Stimulated activated CD8-positive, alpha-beta memory T cell treated with anti-CD3 and anti-CD28 coated beads, Interleukin-7, amount 100 ng/mL, for 24 hours (primary cell): ENCODE measurements around the gene CFAP92.
"Not testable (repeated sequence)": the region's sequence is repeated elsewhere in the genome, so short reads cannot be mapped to it uniquely, and the experiment has no call there.

Experiments used
- DNase-seq: peaks from one replicate; pipeline ENCODE4 v3.0.0-alpha.2; 2020; ENCODE audit warnings: low read depth

CFAP92 gene

DNA sequence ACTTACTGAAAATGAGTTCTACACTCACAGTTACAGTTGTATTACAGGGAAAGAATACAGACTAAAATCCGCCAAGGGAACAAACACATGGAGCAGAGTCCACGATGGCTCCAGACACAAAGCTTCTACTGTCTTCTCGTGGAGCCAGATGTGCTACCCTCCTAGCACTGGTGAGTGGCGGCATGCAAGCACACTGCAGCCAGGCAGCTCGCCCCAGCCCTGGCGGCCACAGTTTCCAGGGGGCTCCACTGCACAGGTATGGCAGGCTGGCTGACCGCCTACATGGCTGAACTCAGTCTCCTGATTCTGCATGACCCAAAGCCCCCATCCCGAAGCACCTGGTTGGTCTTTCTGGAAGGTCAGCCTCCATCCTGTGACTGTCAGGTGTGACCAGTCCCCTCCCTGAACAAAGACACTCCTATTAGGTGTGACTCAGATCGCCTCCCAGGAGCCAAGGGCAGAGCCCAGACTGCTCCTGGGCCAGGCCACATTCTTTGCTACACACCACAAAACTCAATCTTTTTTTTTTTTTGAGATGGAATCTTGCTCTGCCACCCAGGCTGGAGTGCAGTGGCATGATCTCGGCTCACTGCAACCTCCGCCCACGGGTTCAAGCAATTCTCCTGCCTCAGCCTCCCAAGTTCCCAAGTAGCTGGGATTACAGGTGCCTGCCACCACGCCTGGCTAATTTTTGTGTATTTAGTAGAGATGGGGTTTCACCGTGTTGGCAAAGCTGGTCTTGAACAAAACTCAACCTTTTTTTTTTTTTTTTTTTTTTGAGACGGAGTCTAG lies 51.5 kb downstream of the CFAP92 start:
- no peak for DNase-seq

DNA sequence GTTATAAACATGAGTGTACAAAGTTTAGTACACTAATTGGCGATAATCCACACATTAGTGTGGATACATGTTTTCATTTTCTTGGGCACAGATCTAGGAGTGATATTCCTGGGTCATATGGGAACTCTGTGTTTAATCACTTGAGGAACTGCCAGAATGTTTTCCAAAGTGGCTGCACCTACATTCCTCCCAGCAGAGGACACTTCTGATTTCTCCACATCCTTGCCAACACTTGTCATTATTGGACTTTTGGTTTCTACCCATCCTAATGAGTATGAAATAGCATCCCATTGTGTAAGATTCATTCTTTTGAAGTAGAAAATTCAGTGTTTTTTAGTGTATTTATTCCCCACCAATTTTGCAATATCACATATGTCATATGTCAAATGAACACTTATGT lies 53.6 kb downstream of the CFAP92 start:
- DNase-seq = no peak

DNA sequence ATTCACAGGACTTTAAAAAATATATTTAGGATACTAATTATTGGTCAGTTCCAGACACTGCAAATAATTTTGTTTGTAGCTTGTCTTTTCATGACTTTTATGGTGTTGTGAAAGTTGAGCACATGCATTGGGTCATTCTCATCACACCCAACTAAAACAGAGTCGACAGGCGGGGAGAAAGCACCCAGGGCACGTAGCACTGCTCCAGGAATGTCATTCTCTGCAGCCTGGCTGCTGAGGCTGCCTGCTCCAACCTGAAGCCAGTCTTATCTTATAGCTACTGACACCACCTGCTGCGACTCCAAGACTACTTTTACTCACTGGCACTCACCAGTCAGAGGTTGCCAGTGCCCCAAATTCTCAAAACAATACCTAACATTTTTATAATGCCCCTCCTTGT lies 57.5 kb downstream of the CFAP92 start:
- no peak for DNase-seq

DNA sequence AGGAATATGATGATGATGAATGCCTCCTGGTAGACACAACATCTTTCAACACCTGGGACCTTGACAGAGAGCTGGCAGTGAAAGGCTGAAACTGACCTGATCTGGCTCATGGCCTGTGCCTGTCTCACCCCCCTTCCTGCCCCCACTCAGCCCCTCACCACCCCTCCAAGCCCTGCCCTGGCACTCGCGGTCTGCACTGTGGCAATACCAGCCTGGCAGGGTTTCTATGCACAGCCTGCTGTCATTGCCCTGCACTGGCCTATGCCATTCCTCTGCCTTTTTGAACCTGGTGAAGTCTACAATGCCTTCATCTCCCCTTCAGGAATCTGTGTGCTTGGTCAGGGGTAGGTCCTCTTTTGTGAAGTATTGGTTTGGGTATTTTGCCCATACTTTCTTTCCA lies 58.0 kb downstream of the CFAP92 start:
- no peak for DNase-seq

DNA sequence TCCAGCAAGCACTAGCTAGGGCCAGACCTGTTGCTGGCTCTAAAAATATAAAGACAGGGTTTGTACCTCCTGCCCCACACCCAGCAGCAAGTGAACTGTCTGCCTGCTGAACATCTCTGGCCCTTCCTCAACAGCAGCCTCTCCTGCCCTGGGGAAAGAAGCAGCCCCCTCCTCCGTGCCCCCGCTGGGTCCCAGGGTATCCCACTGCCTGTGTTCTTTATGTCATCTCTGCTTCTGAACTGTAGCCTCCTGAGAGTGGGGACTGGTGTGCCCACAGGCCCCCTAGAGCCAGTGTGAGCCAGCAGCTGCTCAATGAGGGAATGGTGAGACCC lies 60.0 kb downstream of the CFAP92 start:
- no peak for DNase-seq

DNA sequence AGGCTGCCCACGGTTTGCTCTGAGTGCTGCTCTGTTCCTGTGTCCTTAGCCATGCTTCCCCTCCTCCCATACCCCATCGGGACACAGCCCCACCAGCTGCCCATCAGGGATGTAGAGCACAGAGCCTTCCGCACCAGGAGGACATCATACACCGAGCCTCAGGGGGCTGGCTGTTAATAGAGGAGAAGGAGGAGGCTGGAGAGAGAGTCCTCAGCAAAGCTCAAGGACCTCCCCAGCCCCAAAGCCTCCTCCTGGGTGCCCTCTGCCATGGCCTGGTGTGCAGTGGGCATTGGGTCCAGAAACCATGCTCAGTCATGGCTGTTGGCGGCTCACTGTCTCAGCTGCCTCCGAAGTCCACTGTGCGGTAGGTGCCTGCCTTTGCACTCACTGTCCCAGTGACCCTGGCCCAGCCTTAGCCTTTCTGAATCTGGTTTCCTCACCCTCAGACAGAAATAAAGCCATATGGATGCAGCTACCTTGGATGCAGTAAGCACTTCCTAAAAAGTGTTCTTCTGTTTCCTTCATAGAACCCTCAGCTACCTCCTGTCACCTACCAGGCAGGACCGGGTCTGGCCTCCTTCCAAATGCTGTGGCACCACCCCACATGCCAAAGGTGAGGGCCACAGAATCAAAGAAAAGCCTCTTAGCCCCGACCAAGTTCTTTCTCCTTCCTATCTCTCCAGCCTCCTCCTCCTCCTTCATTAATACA lies 60.5 kb downstream of the CFAP92 start:
- no peak for DNase-seq

DNA sequence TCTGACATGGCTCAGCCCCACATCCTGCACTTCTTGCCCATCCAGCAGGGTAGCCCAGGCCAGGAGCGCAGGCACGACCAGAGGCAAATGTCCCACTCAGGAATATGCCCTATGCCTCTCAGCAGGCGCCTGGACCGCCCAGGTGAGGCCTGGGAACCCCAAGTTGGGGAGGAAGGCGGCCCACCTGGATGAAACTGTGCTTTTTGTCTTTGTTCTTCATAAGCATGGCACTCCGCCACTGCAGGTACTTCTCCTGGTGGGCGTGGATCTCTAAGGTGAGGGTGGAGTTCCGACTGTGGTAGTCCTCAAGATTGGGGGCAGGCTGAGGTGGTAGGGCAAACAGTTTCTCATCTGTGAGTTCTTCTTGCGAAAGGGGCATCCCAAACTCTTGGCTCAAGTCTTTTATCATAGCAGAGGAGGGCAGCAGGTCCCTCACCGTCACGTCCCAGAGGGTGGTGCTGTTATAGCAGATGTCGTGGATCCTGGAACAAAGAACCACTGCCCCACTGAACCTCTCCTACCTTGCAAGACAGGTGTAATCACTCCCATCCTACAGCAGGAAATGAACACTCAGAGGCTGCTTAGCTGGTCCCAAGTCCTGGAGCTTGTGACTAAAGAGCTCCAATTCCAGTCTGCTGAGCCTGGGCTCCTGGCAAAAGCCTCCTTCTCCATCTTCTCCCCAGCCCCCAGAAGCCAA lies 61.2 kb downstream of the CFAP92 start:
- no peak for DNase-seq

DNA sequence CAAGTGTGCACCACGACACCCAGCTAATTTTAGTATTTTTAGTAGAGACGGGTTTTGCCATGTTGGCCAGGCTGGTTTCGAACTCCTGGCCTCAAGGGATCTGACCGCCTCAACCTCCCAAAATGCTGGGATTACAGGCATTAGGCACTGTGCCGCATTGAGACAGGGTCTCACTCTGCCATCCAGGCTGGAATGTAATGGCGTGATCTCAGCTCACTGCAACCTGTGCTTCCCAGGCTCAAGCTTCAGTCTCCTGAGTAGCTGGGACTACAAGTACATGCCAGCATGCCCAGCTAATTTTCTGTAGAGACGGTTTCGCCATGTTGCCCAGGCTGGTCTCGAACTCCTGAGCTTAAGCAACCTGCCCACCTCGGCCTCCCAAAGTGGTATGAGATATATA lies 62.8 kb downstream of the CFAP92 start:
- DNase-seq = no peak

DNA sequence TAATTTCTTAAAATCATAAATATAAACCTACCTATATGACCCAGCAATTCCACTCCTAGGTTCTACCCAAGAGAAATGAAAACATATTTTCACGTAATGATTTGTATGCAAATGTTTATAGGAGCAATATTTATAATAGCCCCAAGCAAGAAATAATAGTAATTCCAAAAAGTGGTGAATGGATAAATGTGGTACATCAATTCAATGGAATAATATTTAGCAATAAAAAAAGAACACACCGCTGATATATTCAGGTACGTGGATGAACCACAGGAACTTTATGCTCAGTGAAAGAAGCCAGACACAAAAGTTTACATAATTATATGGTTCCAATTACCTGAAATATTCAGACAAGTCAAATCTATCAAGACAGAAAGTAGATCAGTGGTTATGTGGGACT lies 64.5 kb downstream of the CFAP92 start:
- DNase-seq = no peak

DNA sequence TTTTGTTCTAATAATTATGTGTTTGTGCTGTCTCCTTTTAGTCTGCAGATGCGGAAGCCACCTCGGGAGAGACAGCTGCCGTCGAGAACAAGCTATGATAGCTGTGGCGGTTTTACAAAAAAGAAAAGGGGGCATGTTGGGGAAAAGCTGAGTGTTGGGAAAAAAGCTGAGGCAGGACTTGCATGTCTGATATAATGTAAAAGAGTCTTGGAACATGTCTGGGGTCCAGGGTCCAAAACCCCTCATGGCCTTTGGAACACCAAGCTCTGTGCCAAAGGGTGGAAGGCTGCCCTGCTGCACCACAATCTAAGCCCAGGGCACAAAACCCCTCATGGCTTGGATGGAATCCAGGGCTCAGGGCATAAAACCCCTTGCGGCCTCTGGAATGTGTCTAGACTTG lies 69.9 kb downstream of the CFAP92 start:
- not testable (repeated sequence) for DNase-seq

DNA sequence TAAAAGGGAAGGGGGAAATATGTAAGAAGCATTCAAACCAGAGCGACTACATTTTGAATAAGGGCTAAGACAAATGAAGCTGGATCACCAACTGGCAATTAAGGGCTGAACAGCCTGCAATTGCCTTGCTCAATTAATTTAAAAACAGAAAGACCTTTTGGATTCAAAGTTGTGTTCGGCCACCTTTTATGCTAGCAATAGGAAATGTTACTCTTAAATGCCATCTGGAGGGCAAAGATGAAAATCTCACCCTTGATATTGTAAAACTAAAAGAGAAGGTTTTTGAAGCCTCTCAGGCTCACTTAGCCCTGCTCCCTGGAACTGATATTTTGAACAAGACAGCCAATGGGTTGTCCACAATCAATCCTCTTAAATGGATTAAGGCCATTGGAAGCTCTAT lies 70.3 kb downstream of the CFAP92 start:
- DNase-seq = no peak

DNA sequence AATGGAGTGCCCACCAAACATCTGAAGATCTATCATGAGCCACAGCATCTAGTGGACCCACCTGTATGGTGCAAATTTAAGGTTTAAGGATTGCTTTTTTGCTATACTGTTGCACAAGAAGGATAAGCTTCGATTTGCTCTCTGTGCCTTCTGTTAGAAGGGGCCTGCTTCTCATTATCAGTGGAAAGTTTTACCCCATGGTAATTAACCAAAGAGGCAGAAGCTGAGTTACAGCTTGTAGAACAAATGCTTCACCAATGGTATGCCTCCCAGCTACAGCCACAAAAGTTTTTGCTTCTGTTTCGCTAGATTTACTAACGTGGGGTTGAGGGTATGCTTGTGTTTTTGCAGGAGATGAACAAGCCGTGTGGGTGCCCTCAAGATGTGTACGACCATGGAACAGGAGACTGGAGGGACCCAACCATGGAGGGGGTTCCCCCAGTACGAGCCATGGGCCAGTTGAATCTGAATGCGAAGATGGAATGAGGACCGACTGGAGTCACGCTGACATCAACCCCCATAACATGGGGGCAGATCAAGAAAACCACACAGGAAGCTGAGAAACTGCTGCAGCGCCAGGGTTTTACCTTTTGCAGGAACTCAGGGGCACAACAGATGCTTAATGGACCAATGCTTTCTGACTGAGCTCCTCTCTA lies 70.9 kb downstream of the CFAP92 start:
- peak; percentile 15 for DNase-seq

DNA sequence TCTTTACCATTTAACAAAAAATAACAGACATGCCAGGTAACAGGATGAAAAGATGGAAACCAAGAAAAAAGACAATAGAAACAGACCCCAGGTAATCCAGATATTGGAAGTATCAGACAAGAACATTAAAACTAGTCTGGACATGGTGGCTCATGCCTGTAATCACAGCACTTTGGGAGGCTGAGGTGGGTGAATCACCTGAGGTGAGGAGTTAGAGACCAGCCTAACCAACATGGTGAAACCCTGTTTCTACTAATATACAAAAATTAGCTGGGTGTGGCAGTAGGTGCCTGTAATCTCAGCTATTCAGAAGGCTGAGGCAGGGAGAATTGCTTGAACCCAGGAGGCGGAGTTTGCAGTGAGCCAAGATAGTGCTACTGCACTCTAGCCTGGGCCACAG lies 73.9 kb downstream of the CFAP92 start:
- DNase-seq = no peak

DNA sequence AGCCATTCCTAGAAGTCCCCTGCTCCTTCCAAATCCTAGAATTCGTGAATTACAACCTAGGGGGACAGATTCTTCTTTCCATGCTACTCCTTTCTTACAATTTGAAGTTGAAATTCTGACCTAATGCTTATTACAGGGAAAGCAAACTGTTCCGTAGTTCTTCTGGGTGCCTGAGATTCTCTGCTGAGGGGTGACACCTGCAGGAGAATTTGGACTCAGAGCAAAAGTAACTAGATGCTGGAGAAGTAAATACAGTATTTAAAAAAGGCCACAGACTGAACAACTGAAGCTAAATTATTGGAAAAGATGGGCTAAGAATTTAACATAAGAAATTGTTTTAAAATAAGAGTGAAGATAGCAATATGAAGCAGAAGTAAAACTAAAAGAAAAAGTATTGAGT lies 76.6 kb downstream of the CFAP92 start:
- no peak for DNase-seq

DNA sequence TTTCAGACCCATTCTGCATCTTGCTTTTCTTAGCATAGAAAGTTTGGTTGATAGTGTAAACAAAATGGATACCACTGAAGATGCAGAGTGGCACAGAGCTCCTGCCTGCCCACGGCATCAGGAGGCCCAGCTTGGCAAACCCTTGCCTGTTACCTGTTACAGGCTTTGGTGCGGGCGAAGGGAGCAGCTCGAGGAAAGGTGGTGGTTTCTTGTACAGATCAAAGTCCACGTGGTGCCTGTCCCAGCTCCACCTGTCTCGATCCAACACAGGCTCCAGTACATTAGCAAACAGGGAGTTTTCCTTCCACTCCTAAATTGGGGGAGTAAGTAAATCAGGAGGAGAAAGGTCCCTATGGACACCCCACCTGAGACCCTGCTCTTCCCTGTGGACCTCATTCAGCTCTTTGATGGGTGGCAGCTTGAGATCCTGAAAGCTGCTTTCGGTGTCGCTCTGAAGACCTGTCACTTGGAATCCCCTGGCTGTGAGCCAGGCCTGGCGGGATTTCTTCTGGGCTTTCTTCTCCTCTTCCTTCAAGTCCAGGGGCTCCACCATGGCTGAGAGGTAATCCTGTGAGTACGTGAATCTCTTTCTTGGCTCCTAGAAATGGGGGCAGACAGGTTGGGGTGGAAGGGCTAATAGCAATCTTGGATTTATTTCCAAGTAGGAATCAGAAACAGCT lies 78.8 kb downstream of the CFAP92 start:
- DNase-seq = no peak

DNA sequence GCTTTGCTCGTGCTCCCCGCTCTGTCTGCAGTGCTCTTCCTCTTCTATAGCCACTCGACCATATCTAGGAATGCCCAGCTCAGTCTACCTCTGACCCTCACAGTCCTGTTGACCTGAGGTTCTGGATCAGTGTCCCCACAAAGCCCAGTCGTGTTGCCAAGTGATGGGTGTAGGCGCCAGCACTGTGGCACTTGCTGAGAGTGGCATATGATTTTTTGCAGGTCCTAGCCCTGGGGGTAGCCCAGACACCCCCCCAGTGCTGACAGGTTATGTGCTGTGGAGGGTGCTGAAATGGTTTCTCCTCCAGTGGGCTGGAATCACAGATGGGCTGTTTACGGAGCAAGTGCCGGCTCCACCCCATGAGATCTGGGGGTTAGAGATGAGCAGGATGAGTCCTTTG lies 82.0 kb downstream of the CFAP92 start:
- DNase-seq = no peak

DNA sequence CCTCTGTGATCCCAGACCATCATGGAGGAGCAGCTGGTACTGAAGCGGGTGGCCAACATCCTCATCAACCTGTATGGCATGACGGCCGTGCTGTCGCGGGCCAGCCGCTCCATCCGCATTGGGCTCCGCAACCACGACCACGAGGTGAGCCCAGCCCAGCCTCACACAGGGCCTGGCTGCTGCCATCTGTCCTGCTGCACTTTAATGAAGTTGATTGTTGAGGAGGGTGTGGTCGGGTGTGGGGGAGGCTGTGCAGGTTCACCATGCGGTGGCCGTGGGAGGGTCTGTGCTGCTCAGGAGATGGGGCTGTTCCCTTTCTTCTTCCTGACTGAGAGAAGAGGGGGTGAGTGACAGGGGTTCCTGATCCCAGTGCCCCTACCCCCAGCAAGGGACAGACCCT lies 83.9 kb downstream of the CFAP92 start:
- no peak for DNase-seq

DNA sequence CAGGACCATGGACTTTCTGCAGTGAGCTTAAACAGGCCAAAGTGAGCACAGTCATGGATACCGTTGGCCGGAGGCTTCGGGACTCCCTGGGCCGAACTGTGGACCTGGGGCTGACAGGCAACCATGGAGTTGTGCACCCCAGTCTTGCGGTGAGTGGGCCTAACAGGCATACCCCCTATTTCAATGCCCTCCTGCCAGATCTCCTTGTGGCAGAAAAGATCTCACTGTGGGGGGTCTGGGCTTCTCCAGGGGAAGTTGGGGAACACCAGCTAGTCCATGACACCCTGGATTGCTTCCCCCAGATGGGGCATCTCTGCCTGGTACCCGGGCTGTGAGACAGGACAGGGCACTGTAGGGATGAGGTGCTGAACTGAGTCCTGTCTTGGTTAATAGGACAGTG lies 84.9 kb downstream of the CFAP92 start:
- no peak for DNase-seq

DNA sequence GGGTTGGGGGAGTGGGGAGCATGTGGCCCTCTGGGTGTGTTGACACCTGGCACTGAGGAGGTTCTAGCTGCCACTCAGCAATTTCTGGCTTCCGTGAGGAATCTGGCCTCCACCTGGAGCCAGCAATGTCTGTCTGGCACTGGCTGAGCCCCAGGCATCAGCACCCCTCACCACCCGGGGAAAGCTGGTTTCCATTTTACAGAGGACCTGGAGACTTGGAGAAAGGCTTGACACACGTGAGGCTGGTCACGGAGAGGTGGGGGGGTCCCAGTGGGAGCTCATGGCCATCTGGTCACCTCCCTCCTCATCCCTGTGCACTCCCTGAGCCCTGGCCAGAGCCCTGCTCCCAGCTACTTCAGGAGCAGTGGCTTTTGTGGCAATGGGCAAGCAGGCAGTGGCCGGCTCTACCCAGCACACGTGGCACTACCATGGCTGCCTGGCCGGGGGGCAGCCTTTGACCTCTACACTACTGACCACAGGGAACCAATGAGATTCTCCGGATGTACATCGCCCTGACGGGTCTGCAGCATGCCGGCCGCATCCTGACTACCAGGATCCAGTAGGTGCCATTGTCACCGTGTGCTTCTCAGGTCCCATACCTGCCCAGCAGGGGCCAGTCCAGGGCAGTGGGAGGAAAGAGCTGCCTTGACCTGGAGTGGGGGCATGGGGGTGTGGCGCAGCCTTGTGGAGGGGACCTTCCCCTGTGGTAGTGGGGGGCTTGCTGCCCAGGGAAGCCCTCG lies 86.0 kb downstream of the CFAP92 start:
- DNase-seq = no peak

DNA sequence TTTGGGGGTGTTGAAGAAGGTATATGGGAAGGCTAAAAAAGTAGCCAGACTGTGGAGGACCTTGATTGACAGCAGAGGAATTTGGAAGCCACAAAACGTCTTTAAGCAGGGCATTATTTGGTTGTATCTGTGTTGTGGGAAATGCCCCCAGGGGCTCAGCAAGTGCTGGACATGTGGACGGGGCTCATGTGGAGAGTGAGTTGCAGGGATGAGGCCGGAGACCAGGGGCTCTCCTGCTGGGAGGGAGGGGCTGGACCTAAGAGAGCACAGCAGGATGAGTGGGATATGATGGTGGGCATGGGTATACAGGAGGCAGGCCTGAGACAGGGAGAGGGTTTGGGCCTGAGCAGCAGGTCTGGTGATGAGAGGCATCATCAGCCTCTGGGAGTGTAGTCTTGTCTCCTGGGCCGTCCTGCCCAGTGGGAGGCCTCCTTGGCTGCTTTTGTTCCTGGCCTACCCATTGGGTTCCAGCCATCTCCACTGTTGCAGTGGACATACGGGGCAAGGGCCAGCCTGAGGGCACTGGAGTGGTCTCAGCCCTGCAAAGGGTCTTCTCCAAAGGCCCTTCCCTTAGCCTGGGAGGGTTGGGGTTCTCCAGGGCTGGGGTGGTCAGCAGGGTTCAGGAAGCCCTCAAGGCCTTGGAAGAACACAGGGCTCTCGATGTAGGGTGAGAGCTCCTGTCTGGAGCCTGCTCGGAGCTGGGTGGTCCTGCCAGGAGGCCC lies 86.9 kb downstream of the CFAP92 start:
- DNase-seq = no peak
